Suprapubic skin (tissue), 4 donors: ENCODE data around the gene ARHGAP30.

ENCODE experiments used
- EP300 ChIP-seq: sonication (generic); formaldehyde crosslinking; IDR thresholded peaks from one replicate; pipeline ENCODE4 v1.6.1; 2017; ENCODE audit warnings: antibody characterized with exemption
- POLR2A ChIP-seq, 2 donors: fragments of 450-650 bp; IDR thresholded peaks; one replicate each; pipeline ENCODE4 v1.6.1; 2017; ENCODE audit warnings: antibody characterized with exemption in 2 of 2, mild to moderate bottlenecking in 2 of 2, moderate library complexity in 2 of 2
- POLR2AphosphoS5 ChIP-seq, 3 donors: sonication (generic); formaldehyde crosslinking; IDR thresholded peaks; one replicate each; pipeline ENCODE4 v1.6.1; 2017; ENCODE audit warnings: antibody characterized with exemption in 3 of 3
- TF ChIP-seq, protein P1 (sequence below), 2 donors: fragments of 200-600 bp in 1 of 2; fragments of 450-650 bp in 1 of 2; sonication (generic) in 1 of 2; IDR thresholded peaks; one replicate each; pipeline ENCODE4 v1.5.1; 2016 to 2019; ENCODE audit warnings: antibody characterized with exemption in 2 of 2, mild to moderate bottlenecking in 1 of 2, moderate library complexity in 1 of 2

DNA sequence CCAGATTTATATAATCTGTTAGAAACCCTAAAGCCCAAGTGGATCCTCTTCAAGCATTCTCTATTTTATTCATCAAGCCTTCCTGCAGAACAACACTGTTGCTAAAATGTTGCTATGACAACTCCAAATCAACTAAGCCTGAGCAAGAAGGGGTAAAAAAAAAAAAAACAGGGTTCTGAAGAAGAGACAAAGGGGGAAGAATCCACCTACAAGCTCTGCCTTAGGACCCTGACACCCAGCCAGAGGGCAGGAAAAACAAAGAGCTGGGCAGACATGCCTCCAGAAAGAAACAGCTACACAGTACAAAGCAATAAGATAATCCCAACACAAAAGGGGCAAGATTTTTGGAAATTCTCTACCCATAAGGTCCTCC is 25.2 kb downstream of the ARHGAP30 start:
- TF ChIP-seq POLR2A (IDR thresholded peaks at IDR 0.05) (no peak), POLR2AphosphoS5 (IDR thresholded peaks at IDR 0.05) (no peak), EP300 (no peak)
- TF ChIP-seq, protein P1, sequence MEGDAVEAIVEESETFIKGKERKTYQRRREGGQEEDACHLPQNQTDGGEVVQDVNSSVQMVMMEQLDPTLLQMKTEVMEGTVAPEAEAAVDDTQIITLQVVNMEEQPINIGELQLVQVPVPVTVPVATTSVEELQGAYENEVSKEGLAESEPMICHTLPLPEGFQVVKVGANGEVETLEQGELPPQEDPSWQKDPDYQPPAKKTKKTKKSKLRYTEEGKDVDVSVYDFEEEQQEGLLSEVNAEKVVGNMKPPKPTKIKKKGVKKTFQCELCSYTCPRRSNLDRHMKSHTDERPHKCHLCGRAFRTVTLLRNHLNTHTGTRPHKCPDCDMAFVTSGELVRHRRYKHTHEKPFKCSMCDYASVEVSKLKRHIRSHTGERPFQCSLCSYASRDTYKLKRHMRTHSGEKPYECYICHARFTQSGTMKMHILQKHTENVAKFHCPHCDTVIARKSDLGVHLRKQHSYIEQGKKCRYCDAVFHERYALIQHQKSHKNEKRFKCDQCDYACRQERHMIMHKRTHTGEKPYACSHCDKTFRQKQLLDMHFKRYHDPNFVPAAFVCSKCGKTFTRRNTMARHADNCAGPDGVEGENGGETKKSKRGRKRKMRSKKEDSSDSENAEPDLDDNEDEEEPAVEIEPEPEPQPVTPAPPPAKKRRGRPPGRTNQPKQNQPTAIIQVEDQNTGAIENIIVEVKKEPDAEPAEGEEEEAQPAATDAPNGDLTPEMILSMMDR (IDR thresholded peaks at IDR 0.05) = no peak
